Heart left ventricle (tissue), 16 donors: ENCODE measurements around the gene RCVRN. TPM values are rescaled to one million over a fixed set of nuclear protein-coding genes. Genes with fewer than 3 reads are reported as not detected.
A peak's percentile ranks its signal among the peaks of the same experiment; 100 is the strongest.

Experiments
- ATAC-seq, 4 donors: fragments of 200-7000 bp; cut with Tn5 transposase; one replicate each; pipeline ENCODE4 v1.9.1; 2020 to 2022; ENCODE audit warnings: moderate library complexity in 4 of 4, mild to moderate bottlenecking in 3 of 4, moderate number of reproducible peaks in 1 of 4
- DNase-seq, 5 donors: peaks; one replicate each; pipeline ENCODE4 v3.0.0-alpha.2; 2020
- H3K27ac ChIP-seq, 12 donors: fragments of 200-600 bp; sonication (generic) in 4 of 12; one replicate each; pipeline versions ENCODE4 v1.5.0 to v1.8.0; 2016 to 2022; ENCODE audit warnings: mild to moderate bottlenecking in 2 of 12
- H3K27me3 ChIP-seq, 9 donors: fragments of 200-600 bp; sonication (generic) in 2 of 9; one replicate each; pipeline versions ENCODE4 v1.5.1 to v1.8.0; 2016 to 2022; ENCODE audit warnings: mild to moderate bottlenecking in 3 of 9
- H3K36me3 ChIP-seq, 9 donors: fragments of 200-600 bp; sonication (generic) in 2 of 9; one replicate each; pipeline versions ENCODE4 v1.5.0 to v1.8.0; 2018 to 2022; ENCODE audit warnings: mild to moderate bottlenecking in 2 of 9
- H3K4me1 ChIP-seq, 12 donors: fragments of 200-600 bp; sonication (generic) in 4 of 12; one replicate each; pipeline versions ENCODE4 v1.5.0 to v1.8.0; 2016 to 2022; ENCODE audit warnings: mild to moderate bottlenecking in 3 of 12
- H3K4me3 ChIP-seq, 12 donors: fragments of 200-600 bp; sonication (generic) in 4 of 12; one replicate each; pipeline versions ENCODE4 v1.5.0 to v1.8.0; 2017 to 2022; ENCODE audit warnings: mild to moderate bottlenecking in 9 of 12, moderate library complexity in 4 of 12
- H3K9me3 ChIP-seq, 12 donors: fragments of 200-600 bp; sonication (generic) in 4 of 12; one replicate each; pipeline versions ENCODE4 v1.5.0 to v1.8.0; 2016 to 2022; ENCODE audit warnings: mild to moderate bottlenecking in 1 of 12
- CTCF ChIP-seq, 12 donors: fragments of 200-600 bp; sonication (generic) in 4 of 12; IDR thresholded peaks; one replicate each; pipeline versions ENCODE4 v1.5.0 to v1.8.0; 2018 to 2022; ENCODE audit warnings: antibody characterized with exemption in 12 of 12, mild to moderate bottlenecking in 5 of 12
- POLR2A ChIP-seq, 2 donors: fragments of 450-650 bp; IDR thresholded peaks; one replicate each; pipeline ENCODE4 v1.6.1; 2017; ENCODE audit warnings: antibody characterized with exemption in 2 of 2, mild to moderate bottlenecking in 2 of 2, moderate library complexity in 2 of 2
- WGBS, 4 donors: extraction: QIAGEN DNeasy Blood & Tissue Kit in 2 of 4; methylation state at CpG; one replicate each; pipeline versions ENCODE4 v1.1.5 to v1.1.7; 2013 to 2018; 5-methylcytosine and 5-hydroxymethylcytosine counted together
- intact Hi-C, 10 donors: fragments of 100-400 bp; cut with DNase I; formaldehyde crosslinking; loops; one replicate each; pipeline versions ENCODE4 v1.11.1 to v1.14.2; 2022
- polyA plus RNA-seq, 2 donors: library from polyadenylated mRNA; stranded (reverse); fragments of 200-250 nt; gene quantifications; one replicate each; pipeline ENCODE4 v1.2.3, GENCODE V29; 2013
- total RNA-seq, 9 donors: library from RNA; depleted of rRNA in 2 of 9; stranded (reverse); fragments of >200 nt in 2 of 9; fragmentation: NEBNext Ultra II Directional in 3 of 9; extraction: Animal tissue kit (Norgen Biotek cat#: 25700) in 3 of 9; gene quantifications; one replicate each; pipeline versions ENCODE4 v1.1.0 to v1.2.4, GENCODE V29; 2016 to 2023
- donor health status: ischemic (EF 13 %, LVEDD 7.1; RV severe dilation, severe dysfunction).
- donor health status: healthy with polysubstance abuse.
- donor health status: DM: no; HTN: yes; CAD: no.
- donor health status: DM: no; HTN: no; CAD: no.
- donor health status: ischemic (EF 25% LVEDD 6.9; RV normal size, moderate dysfunction).
- donor health status: ischemic (EF 25% LVEDD 5.7; RV mildly dilated, moderate dysfunction).
- donor health status: healthy.
- donor health status: DM: yes; HTN: yes; CAD: no.
- donor health status: ischemic (EF 35%, LVEDD 5.7; RV mildly dilated, moderate dysfunction).
- donor health status: nonischemic (EF 11% LVEDD 7.7; RV severe dilation, severe dysfunction).
- donor health status: DM: yes; HTN: yes; CAD: no.
- donor health status: PGD.
- donor health status: ischemic (EF 29% LVEDD 5.4; RV normal size, mild dysfunction).
- donor health status: nonischemic (EF 23%, LVEDD 6.1; RV moderate dilation, normal function).

Gene RCVRN
- total and polyA plus RNA-seq, 11 donors: 0.09 to 1.2 (median 0.19) TPM; not detected in 2

- ATAC-seq (no peak), DNase-seq (peak in 1 of 5 donors; percentile 9)
- Histone ChIP-seq H3K9me3 (peaks cover 0 to 14% (median 3%) of the 10 kb centered on the region in 12 donors), H3K36me3 (peaks cover 0 to 85% (median 66%) of the 10 kb centered on the region in 9 donors), H3K4me3 (no peak overlapping the region), H3K27ac (no peak overlapping the region), H3K4me1 (peaks cover 0 to 13% (median 8%) of the 10 kb centered on the region in 12 donors), H3K27me3 (no peaks in the 10 kb centered on the region)
- no peak for TF ChIP-seq POLR2A (IDR thresholded peaks at IDR 0.05)
- TF ChIP-seq CTCF (IDR thresholded peaks at IDR 0.05): no peak
- intact Hi-C loops: no loop called here
- WGBS, 4 donors: 70 to 83% (median 77%) methylated on average over 6 to 9 of the region's 9 CpGs
Measured at GRCh38 chr17:9940841-9941240, 35.8 kb upstream of the RCVRN start.

GRCh38 chr17:9938764-9939163, 33.7 kb upstream of the RCVRN start:
- intact Hi-C loops: no loop called here
- TF ChIP-seq CTCF (IDR thresholded peaks at IDR 0.05) (no peak), POLR2A (IDR thresholded peaks at IDR 0.05) (no peak)
- no peak for DNase-seq
- Histone ChIP-seq H3K4me1 (peaks cover 0 to 13% (median 8%) of the 10 kb centered on the region in 12 donors), H3K27me3 (no peaks in the 10 kb centered on the region), H3K4me3 (no peak overlapping the region), H3K27ac (no peak overlapping the region), H3K36me3 (peaks cover 0 to 76% (median 51%) of the 10 kb centered on the region in 9 donors), H3K9me3 (peaks cover 0 to 14% (median 3%) of the 10 kb centered on the region in 12 donors)
- ATAC-seq: no peak
- WGBS, 4 donors: 75 to 92% (median 82%) methylated on average over 1 of the region's 1 CpG

GRCh38 chr17:9937901-9938300, 32.8 kb upstream of the RCVRN start:
- DNase-seq (no peak), ATAC-seq (no peak)
- H3K9me3 ChIP-seq: peaks cover 0 to 14% (median 3%) of the 10 kb centered on the region in 12 donors
- peaks cover 0 to 13% (median 8%) of the 10 kb centered on the region in 12 donors for H3K4me1 ChIP-seq
- peak overlapping the region in 1 of 12 donors; percentile 42 for H3K27ac ChIP-seq
- intact Hi-C loops: no loop called here
- 85 to 91% (median 89%) methylated on average over 9 of the region's 9 CpGs for WGBS, 4 donors
- peaks cover 0 to 78% (median 54%) of the 10 kb centered on the region in 9 donors for H3K36me3 ChIP-seq
- H3K4me3 ChIP-seq: no peak overlapping the region
- no peaks in the 10 kb centered on the region for H3K27me3 ChIP-seq
- TF ChIP-seq CTCF (IDR thresholded peaks at IDR 0.05) (no peak), POLR2A (IDR thresholded peaks at IDR 0.05) (no peak)

GRCh38 chr17:9937241-9937761, 32.2 kb upstream of the RCVRN start:
- WGBS, 4 donors: 54 to 80% (median 56%) methylated on average over 5 to 13 of the region's 13 CpGs
- peak overlapping the region in 4 of 12 donors; percentile 1 to 42 (median 34) for H3K27ac ChIP-seq
- ATAC-seq (peak; percentile 85 to 94 (median 89)), DNase-seq (peak in 4 of 5 donors; percentile 43 to 81 (median 61))
- intact Hi-C loops: no loop called here
- peaks cover 0 to 14% (median 3%) of the 10 kb centered on the region in 12 donors for H3K9me3 ChIP-seq
- H3K4me3 ChIP-seq: no peak overlapping the region
- peaks cover 0 to 76% (median 48%) of the 10 kb centered on the region in 9 donors for H3K36me3 ChIP-seq
- H3K27me3 ChIP-seq: no peaks in the 10 kb centered on the region
- no peak for TF ChIP-seq POLR2A (IDR thresholded peaks at IDR 0.05)
- no peak for TF ChIP-seq CTCF (IDR thresholded peaks at IDR 0.05)
- peaks cover 0 to 13% (median 8%) of the 10 kb centered on the region in 12 donors for H3K4me1 ChIP-seq
